AG04450 (cell line): ENCODE measurements around the gene MACC1. TPM values are rescaled to one million over a fixed set of nuclear protein-coding genes. Genes with fewer than 3 reads are reported as not detected.
A peak's percentile ranks its signal among the peaks of the same experiment; 100 is the strongest.

Experiments
- CTCF ChIA-PET: fragments of 300-600, 350-600 bp; formaldehyde crosslinking; extraction: SDS; loops from one replicate; lab custom pipeline; 2022; ENCODE audit warnings: antibody characterized with exemption, inconsistent platforms; lab: Charles Lee
- POLR2A ChIA-PET: fragments of 350-600 bp; formaldehyde crosslinking; extraction: SDS; loops from one replicate; lab custom pipeline; 2021; ENCODE audit warnings: antibody characterized with exemption, inconsistent platforms; lab: Yijun Ruan, JAX
- DNase-seq: peaks from one replicate; pipeline ENCODE4 v3.0.0-alpha.2; 2011; ENCODE audit warnings: low read depth, low spot score
- H3K27ac ChIP-seq: one replicate; pipeline ENCODE4 v1.5.1; 2012; ENCODE audit warnings: low read depth, low read length, control low read depth
- H3K27me3 ChIP-seq: one replicate; pipeline ENCODE4 v1.6.0; 2012; ENCODE audit warnings: low read length; ENCODE audit not compliant: control insufficient read depth, insufficient read depth
- H3K4me3 ChIP-seq: 2 replicates; pipeline ENCODE4 v1.5.1; 2011; ENCODE audit warnings: mild to moderate bottlenecking, low read depth, low read length, control low read depth
- H3K9me3 ChIP-seq: 2 replicates; pipeline ENCODE4 v1.5.1; 2012; ENCODE audit warnings: low read length; ENCODE audit not compliant: control insufficient read depth, insufficient read depth
- CTCF ChIP-seq: IDR thresholded peaks from 2 replicates; pipeline ENCODE4 v1.5.1; 2011; ENCODE audit warnings: low read depth, low read length, control low read depth, inconsistent platforms
- polyA plus RNA-seq: library from polyadenylated mRNA; depleted of rRNA; stranded (reverse); fragments of >200 nt; gene quantifications from 2 replicates; pipeline ENCODE4 v1.2.3, GENCODE V29; 2011

Gene MACC1
- polyA plus RNA-seq, 1 experiment = 0.07 TPM

GRCh38 chr7:20200971-20201370 is 16.2 kb downstream of the MACC1 start:
- no peaks in the 10 kb centered on the region for H3K9me3 ChIP-seq
- H3K4me3 ChIP-seq = no peak overlapping the region
- no peaks in the 10 kb centered on the region for H3K27me3 ChIP-seq
- TF ChIP-seq CTCF = no peak
- CTCF ChIA-PET = no interaction called here
- no peak overlapping the region for H3K27ac ChIP-seq
- POLR2A ChIA-PET = no interaction called here
- DNase-seq = no peak

GRCh38 chr7:20200361-20200760 is 16.8 kb downstream of the MACC1 start:
- POLR2A ChIA-PET = no interaction called here
- no peak for DNase-seq
- Histone ChIP-seq H3K9me3 (no peaks in the 10 kb centered on the region), H3K4me3 (no peak overlapping the region), H3K27ac (no peak overlapping the region), H3K27me3 (no peaks in the 10 kb centered on the region)
- CTCF ChIA-PET = no interaction called here
- TF ChIP-seq CTCF = no peak

- POLR2A ChIA-PET = interaction anchor here (1.0 kb wide), 1 partner anchor 132 kb away, joined by 3 read pairs; the partner anchor contains the start of gene ITGB8
- DNase-seq = peak; percentile 37
- TF ChIP-seq CTCF = no peak
- H3K27me3 ChIP-seq = no peaks in the 10 kb centered on the region
- H3K9me3 ChIP-seq = no peaks in the 10 kb centered on the region
- no peak overlapping the region for H3K4me3 ChIP-seq
- CTCF ChIA-PET = interaction anchor here (1.7 kb wide), 1 partner anchor 400 kb away, joined by 6 read pairs; no protein-coding TSS in a partner anchor
- H3K27ac ChIP-seq = no peak overlapping the region
Observed at GRCh38 chr7:20199015-20199737, 18.0 kb downstream of the MACC1 start.

- ChIA-PET CTCF (interaction anchor here (1.7 kb wide), 1 partner anchor 401 kb away, joined by 6 read pairs; no protein-coding TSS in a partner anchor), POLR2A (no interaction called here)
- DNase-seq = no peak
- no peak for TF ChIP-seq CTCF
- Histone ChIP-seq H3K4me3 (no peak overlapping the region), H3K27me3 (no peaks in the 10 kb centered on the region), H3K9me3 (no peaks in the 10 kb centered on the region), H3K27ac (no peak overlapping the region)
Observed at GRCh38 chr7:20198260-20198659, 18.9 kb downstream of the MACC1 start.

- CTCF ChIA-PET = interaction anchor here (1.7 kb wide), 1 partner anchor 401 kb away, joined by 6 read pairs; no protein-coding TSS in a partner anchor
- POLR2A ChIA-PET = no interaction called here
- TF ChIP-seq CTCF = peak; percentile 34; the same call in 1 of the 2 replicates
- DNase-seq = no peak
- no peaks in the 10 kb centered on the region for H3K27me3 ChIP-seq
- H3K4me3 ChIP-seq = no peak overlapping the region
- no peak overlapping the region for H3K27ac ChIP-seq
- no peaks in the 10 kb centered on the region for H3K9me3 ChIP-seq
Observed at GRCh38 chr7:20197837-20198236, 19.3 kb downstream of the MACC1 start.
